Measurements from ENCODE around the gene MAJIN. TPM values are rescaled to one million over a fixed set of nuclear protein-coding genes. Genes with fewer than 3 reads are reported as not detected.

Gene MAJIN
- total and polyA plus RNA-seq, 9 of the 15 experiments (the other 6 are each of a cell fraction or from before 2014, with no cell fraction given): 0.17 to 0.83 (median 0.24) TPM; not detected in 2

GRCh38 chr11:64971421-64972233 is at the start of gene MAJIN (continued):
- TF ChIP-seq, protein P1, sequence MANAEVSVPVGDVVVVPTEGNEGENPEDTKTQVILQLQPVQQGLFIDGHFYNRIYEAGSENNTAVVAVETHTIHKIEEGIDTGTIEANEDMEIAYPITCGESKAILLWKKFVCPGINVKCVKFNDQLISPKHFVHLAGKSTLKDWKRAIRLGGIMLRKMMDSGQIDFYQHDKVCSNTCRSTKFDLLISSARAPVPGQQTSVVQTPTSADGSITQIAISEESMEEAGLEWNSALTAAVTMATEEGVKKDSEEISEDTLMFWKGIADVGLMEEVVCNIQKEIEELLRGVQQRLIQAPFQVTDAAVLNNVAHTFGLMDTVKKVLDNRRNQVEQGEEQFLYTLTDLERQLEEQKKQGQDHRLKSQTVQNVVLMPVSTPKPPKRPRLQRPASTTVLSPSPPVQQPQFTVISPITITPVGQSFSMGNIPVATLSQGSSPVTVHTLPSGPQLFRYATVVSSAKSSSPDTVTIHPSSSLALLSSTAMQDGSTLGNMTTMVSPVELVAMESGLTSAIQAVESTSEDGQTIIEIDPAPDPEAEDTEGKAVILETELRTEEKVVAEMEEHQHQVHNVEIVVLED (CRISPR knock-in tag; IDR thresholded peaks at IDR 0.05): no peak
- TF ChIP-seq LCOR (CRISPR knock-in tag; IDR thresholded peaks at IDR 0.05): peak; percentile 88
- no peak for TF ChIP-seq CBFA2T3 (IDR thresholded peaks at IDR 0.05)
- TF ChIP-seq, protein P2, sequence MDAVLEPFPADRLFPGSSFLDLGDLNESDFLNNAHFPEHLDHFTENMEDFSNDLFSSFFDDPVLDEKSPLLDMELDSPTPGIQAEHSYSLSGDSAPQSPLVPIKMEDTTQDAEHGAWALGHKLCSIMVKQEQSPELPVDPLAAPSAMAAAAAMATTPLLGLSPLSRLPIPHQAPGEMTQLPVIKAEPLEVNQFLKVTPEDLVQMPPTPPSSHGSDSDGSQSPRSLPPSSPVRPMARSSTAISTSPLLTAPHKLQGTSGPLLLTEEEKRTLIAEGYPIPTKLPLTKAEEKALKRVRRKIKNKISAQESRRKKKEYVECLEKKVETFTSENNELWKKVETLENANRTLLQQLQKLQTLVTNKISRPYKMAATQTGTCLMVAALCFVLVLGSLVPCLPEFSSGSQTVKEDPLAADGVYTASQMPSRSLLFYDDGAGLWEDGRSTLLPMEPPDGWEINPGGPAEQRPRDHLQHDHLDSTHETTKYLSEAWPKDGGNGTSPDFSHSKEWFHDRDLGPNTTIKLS (IDR thresholded peaks at IDR 0.05; ENCODE audit: borderline replicate concordance, low read depth): peak; percentile 72; the same call in 1 of the 2 replicates
- TF ChIP-seq, protein P3, sequence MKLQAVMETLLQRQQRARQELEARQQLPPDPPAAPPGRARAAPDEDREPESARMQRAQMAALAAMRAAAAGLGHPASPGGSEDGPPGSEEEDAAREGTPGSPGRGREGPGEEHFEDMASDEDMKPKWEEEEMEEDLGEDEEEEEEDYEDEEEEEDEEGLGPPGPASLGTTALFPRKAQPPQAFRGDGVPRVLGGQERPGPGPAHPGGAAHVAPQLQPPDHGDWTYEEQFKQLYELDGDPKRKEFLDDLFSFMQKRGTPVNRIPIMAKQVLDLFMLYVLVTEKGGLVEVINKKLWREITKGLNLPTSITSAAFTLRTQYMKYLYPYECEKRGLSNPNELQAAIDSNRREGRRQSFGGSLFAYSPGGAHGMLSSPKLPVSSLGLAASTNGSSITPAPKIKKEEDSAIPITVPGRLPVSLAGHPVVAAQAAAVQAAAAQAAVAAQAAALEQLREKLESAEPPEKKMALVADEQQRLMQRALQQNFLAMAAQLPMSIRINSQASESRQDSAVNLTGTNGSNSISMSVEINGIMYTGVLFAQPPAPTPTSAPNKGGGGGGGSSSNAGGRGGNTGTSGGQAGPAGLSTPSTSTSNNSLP (IDR thresholded peaks at IDR 0.05; ENCODE audit: borderline replicate concordance, low read depth, low read length): no peak
- no peak for TF ChIP-seq ZNF212 (CRISPR knock-in tag; IDR thresholded peaks at IDR 0.05)
- no peak for TF ChIP-seq TCFL5 (CRISPR knock-in tag; conservative IDR thresholded peaks at IDR 0.05)
- no peak for TF ChIP-seq HDAC1 (IDR thresholded peaks at IDR 0.05)
- TF ChIP-seq, protein P4, sequence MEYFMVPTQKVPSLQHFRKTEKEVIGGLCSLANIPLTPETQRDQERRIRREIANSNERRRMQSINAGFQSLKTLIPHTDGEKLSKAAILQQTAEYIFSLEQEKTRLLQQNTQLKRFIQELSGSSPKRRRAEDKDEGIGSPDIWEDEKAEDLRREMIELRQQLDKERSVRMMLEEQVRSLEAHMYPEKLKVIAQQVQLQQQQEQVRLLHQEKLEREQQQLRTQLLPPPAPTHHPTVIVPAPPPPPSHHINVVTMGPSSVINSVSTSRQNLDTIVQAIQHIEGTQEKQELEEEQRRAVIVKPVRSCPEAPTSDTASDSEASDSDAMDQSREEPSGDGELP (CRISPR knock-in tag; IDR thresholded peaks at IDR 0.05; ENCODE audit: borderline replicate concordance): peak; percentile 62
- TF ChIP-seq, protein P5, sequence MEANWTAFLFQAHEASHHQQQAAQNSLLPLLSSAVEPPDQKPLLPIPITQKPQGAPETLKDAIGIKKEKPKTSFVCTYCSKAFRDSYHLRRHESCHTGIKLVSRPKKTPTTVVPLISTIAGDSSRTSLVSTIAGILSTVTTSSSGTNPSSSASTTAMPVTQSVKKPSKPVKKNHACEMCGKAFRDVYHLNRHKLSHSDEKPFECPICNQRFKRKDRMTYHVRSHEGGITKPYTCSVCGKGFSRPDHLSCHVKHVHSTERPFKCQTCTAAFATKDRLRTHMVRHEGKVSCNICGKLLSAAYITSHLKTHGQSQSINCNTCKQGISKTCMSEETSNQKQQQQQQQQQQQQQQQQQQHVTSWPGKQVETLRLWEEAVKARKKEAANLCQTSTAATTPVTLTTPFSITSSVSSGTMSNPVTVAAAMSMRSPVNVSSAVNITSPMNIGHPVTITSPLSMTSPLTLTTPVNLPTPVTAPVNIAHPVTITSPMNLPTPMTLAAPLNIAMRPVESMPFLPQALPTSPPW (CRISPR knock-in tag; IDR thresholded peaks at IDR 0.05): peak; percentile 15; the same call in 1 of the 2 replicates
- TF ChIP-seq MYC (IDR thresholded peaks at IDR 0.05; ENCODE audit: low read depth, low read length): 0 out of 2 replicates have a peak, but pooled peaks have one; percentile 28
- TF ChIP-seq MYC (CRISPR knock-in tag; IDR thresholded peaks at IDR 0.05; ENCODE audit: borderline replicate concordance, low read depth): no peak
- peak; percentile 78 for TF ChIP-seq MEIS2 (IDR thresholded peaks at IDR 0.05; ENCODE audit: partially characterized antibody)
- TF ChIP-seq ZFP30 (CRISPR knock-in tag; IDR thresholded peaks at IDR 0.05; ENCODE audit: borderline replicate concordance): no peak
- no peak for TF ChIP-seq MAFG (tag; conservative IDR thresholded peaks at IDR 0.05)
- TF ChIP-seq NRF1 (conservative IDR thresholded peaks at IDR 0.05 in 1 of 2, IDR thresholded peaks at IDR 0.05 in 1 of 2): peak; percentile 94 to 96
- peak; percentile 70; the same call in 1 of the 2 replicates for TF ChIP-seq RNF2 (IDR thresholded peaks at IDR 0.05)
- 0 out of 2 replicates have a peak, but pooled peaks have one; percentile 8 for TF ChIP-seq RB1 (IDR thresholded peaks at IDR 0.05; ENCODE audit: low read depth)
- TF ChIP-seq POLR2G (IDR thresholded peaks at IDR 0.05; ENCODE audit: low read depth, low read length): peak; percentile 70

Measured in K562 (cell line).